Neutrophil (primary cell): ENCODE results near the gene TBC1D8.

ENCODE experiments used
- H3K27ac ChIP-seq: fragments of 200-600 bp; sonication (generic); 2 replicates; pipeline ENCODE4 v1.5.1; 2016; ENCODE audit warnings: mild to moderate bottlenecking, moderate library complexity
- H3K27me3 ChIP-seq: fragments of 200-600 bp; sonication (generic); 2 replicates; pipeline ENCODE4 v1.6.0; 2016; ENCODE audit warnings: mild to moderate bottlenecking
- H3K36me3 ChIP-seq: fragments of 200-600 bp; sonication (generic); 2 replicates; pipeline ENCODE4 v1.5.1; 2017
- H3K4me1 ChIP-seq, 2 experiments: fragments of 200-600 bp in 1 of 2; sonication (generic) in 1 of 2; 1 replicate in 1 of 2; 2 replicates in 1 of 2; pipeline versions ENCODE4 v1.5.1 to v1.6.1; 2013 to 2016; ENCODE audit warnings: low read depth in 1 of 2, low read length in 1 of 2, mild to moderate bottlenecking in 1 of 2, moderate library complexity in 1 of 2; ENCODE audit not compliant: control insufficient read depth in 1 of 2, insufficient read depth in 1 of 2
- H3K4me3 ChIP-seq, 2 experiments: fragments of 200-600 bp in 1 of 2; sonication (generic) in 1 of 2; 1 replicate in 1 of 2; 2 replicates in 1 of 2; pipeline ENCODE4 v1.5.1; 2013 to 2016; ENCODE audit warnings: low read depth in 1 of 2, low read length in 1 of 2, mild to moderate bottlenecking in 1 of 2, moderate library complexity in 1 of 2
- H3K9me3 ChIP-seq: fragments of 200-600 bp; sonication (generic); 2 replicates; pipeline ENCODE4 v1.5.1; 2016
- CTCF ChIP-seq: fragments of 200-600 bp; sonication (generic); IDR thresholded peaks from 2 replicates; pipeline ENCODE4 v1.5.1; 2016; ENCODE audit warnings: antibody characterized with exemption

Gene TBC1D8

GRCh38 chr2:101147062-101147461 lies 4.1 kb downstream of the TBC1D8 start:
- TF ChIP-seq CTCF, result no peak
- Histone ChIP-seq H3K4me3 (no peak overlapping the region), H3K9me3 (no peaks in the 10 kb centered on the region), H3K27ac (no peak overlapping the region), H3K36me3 (no peaks in the 10 kb centered on the region), H3K27me3 (peaks cover 33% of the 10 kb centered on the region), H3K4me1 (peaks cover 27 to 44% of the 10 kb centered on the region in 2 experiments)

GRCh38 chr2:101146535-101146934 lies 4.6 kb downstream of the TBC1D8 start:
- Histone ChIP-seq H3K36me3 (no peaks in the 10 kb centered on the region), H3K27me3 (peaks cover 33% of the 10 kb centered on the region), H3K4me3 (no peak overlapping the region), H3K4me1 (peaks cover 22 to 39% of the 10 kb centered on the region in 2 experiments), H3K9me3 (no peaks in the 10 kb centered on the region), H3K27ac (no peak overlapping the region)
- no peak for TF ChIP-seq CTCF

GRCh38 chr2:101145406-101145805 lies 5.8 kb downstream of the TBC1D8 start:
- peaks cover 17 to 37% of the 10 kb centered on the region in 2 experiments for H3K4me1 ChIP-seq
- TF ChIP-seq CTCF, result no peak
- H3K4me3 ChIP-seq, result no peak overlapping the region
- no peak overlapping the region for H3K27ac ChIP-seq
- peaks cover 33% of the 10 kb centered on the region for H3K27me3 ChIP-seq
- H3K9me3 ChIP-seq, result no peaks in the 10 kb centered on the region
- H3K36me3 ChIP-seq, result no peaks in the 10 kb centered on the region

- no peak overlapping the region for H3K27ac ChIP-seq
- peaks cover 0 to 5% of the 10 kb centered on the region in 2 experiments for H3K4me1 ChIP-seq
- H3K9me3 ChIP-seq, result no peaks in the 10 kb centered on the region
- TF ChIP-seq CTCF, result no peak
- no peak overlapping the region for H3K4me3 ChIP-seq
- H3K27me3 ChIP-seq, result peaks cover 10% of the 10 kb centered on the region
- no peaks in the 10 kb centered on the region for H3K36me3 ChIP-seq
Measured at GRCh38 chr2:101142163-101142562, 9.0 kb downstream of the TBC1D8 start.

- H3K27ac ChIP-seq, result no peak overlapping the region
- no peaks in the 10 kb centered on the region for H3K4me1 ChIP-seq
- H3K36me3 ChIP-seq, result no peaks in the 10 kb centered on the region
- no peak for TF ChIP-seq CTCF
- no peaks in the 10 kb centered on the region for H3K9me3 ChIP-seq
- no peak overlapping the region for H3K4me3 ChIP-seq
- H3K27me3 ChIP-seq, result peaks cover 8% of the 10 kb centered on the region
Measured at GRCh38 chr2:101140978-101141655, 10.1 kb downstream of the TBC1D8 start.
